Measurements from ENCODE around the gene LMBR1. TPM values are rescaled to one million over a fixed set of nuclear protein-coding genes. Genes with fewer than 3 reads are reported as not detected.
A peak's percentile ranks its signal among the peaks of the same experiment; 100 is the strongest.

The LMBR1 gene
- total and polyA plus RNA-seq, 2 of the 13 experiments (the other 11 are each of a cell fraction or from before 2014, with no cell fraction given): 20.9 to 39.6 TPM

GRCh38 chr7:156764016-156764669, 128.8 kb downstream of the LMBR1 start (continued):
- TF ChIP-seq, protein P1, sequence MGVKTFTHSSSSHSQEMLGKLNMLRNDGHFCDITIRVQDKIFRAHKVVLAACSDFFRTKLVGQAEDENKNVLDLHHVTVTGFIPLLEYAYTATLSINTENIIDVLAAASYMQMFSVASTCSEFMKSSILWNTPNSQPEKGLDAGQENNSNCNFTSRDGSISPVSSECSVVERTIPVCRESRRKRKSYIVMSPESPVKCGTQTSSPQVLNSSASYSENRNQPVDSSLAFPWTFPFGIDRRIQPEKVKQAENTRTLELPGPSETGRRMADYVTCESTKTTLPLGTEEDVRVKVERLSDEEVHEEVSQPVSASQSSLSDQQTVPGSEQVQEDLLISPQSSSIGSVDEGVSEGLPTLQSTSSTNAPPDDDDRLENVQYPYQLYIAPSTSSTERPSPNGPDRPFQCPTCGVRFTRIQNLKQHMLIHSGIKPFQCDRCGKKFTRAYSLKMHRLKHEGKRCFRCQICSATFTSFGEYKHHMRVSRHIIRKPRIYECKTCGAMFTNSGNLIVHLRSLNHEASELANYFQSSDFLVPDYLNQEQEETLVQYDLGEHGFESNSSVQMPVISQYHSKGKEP (CRISPR knock-in tag; IDR thresholded peaks at IDR 0.05): no peak
- TF ChIP-seq ZC3H4 (CRISPR knock-in tag; IDR thresholded peaks at IDR 0.05; ENCODE audit: borderline replicate concordance) (no peak), HNRNPLL (IDR thresholded peaks at IDR 0.05; ENCODE audit: low read depth, low read length, poor library complexity, severe bottlenecking) (no peak), ZNF605 (CRISPR knock-in tag; IDR thresholded peaks at IDR 0.05) (no peak), SATB2 (CRISPR knock-in tag; IDR thresholded peaks at IDR 0.05) (no peak), HOMEZ (CRISPR knock-in tag; IDR thresholded peaks at IDR 0.05; ENCODE audit: low read depth) (peak; percentile 42; the same call in 1 of the 2 replicates), ETV6 (CRISPR knock-in tag; conservative IDR thresholded peaks at IDR 0.05) (no peak), ELF4 (CRISPR knock-in tag; IDR thresholded peaks at IDR 0.05; ENCODE audit: borderline replicate concordance) (no peak), MIXL1 (CRISPR knock-in tag; IDR thresholded peaks at IDR 0.05) (peak; percentile 46; the same call in 1 of the 2 replicates), ZNF556 (CRISPR knock-in tag; IDR thresholded peaks at IDR 0.05; ENCODE audit: borderline replicate concordance) (no peak), CREB1 (IDR thresholded peaks at IDR 0.05) (no peak), CREB1 (CRISPR knock-in tag; IDR thresholded peaks at IDR 0.05) (no peak), ZNF30 (CRISPR knock-in tag; IDR thresholded peaks at IDR 0.05) (no peak), SALL1 (CRISPR knock-in tag; IDR thresholded peaks at IDR 0.05) (0 out of 2 replicates have a peak, but pooled peaks have one; percentile 16), SMARCE1 (IDR thresholded peaks at IDR 0.05; ENCODE audit: borderline replicate concordance) (no peak), KLF15 (CRISPR knock-in tag; IDR thresholded peaks at IDR 0.05; ENCODE audit: borderline replicate concordance) (no peak), BHLHE40 (IDR thresholded peaks at IDR 0.05; ENCODE audit: low read length) (no peak), SKI (IDR thresholded peaks at IDR 0.05; ENCODE audit: partially characterized antibody) (peak; percentile 89), NFYC (CRISPR knock-in tag; IDR thresholded peaks at IDR 0.05) (no peak), YY1 (IDR thresholded peaks at IDR 0.05; ENCODE audit: insufficient read depth, insufficient replicate concordance, low read depth, low read length) (peak; percentile 14), ZNF503 (CRISPR knock-in tag; IDR thresholded peaks at IDR 0.05) (no peak), STAG1 (CRISPR knock-in tag; IDR thresholded peaks at IDR 0.05) (peak; percentile 94), ZNF737 (CRISPR knock-in tag; IDR thresholded peaks at IDR 0.05; ENCODE audit: borderline replicate concordance) (no peak)
- TF ChIP-seq, protein P2, sequence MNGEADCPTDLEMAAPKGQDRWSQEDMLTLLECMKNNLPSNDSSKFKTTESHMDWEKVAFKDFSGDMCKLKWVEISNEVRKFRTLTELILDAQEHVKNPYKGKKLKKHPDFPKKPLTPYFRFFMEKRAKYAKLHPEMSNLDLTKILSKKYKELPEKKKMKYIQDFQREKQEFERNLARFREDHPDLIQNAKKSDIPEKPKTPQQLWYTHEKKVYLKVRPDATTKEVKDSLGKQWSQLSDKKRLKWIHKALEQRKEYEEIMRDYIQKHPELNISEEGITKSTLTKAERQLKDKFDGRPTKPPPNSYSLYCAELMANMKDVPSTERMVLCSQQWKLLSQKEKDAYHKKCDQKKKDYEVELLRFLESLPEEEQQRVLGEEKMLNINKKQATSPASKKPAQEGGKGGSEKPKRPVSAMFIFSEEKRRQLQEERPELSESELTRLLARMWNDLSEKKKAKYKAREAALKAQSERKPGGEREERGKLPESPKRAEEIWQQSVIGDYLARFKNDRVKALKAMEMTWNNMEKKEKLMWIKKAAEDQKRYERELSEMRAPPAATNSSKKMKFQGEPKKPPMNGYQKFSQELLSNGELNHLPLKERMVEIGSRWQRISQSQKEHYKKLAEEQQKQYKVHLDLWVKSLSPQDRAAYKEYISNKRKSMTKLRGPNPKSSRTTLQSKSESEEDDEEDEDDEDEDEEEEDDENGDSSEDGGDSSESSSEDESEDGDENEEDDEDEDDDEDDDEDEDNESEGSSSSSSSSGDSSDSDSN (CRISPR knock-in tag; IDR thresholded peaks at IDR 0.05): no peak

Measured in HepG2 (cell line).